Smooth muscle cell (in vitro differentiated cells): ENCODE measurements around the gene IFFO2. TPM values are rescaled to one million over a fixed set of nuclear protein-coding genes. Genes with fewer than 3 reads are reported as not detected.

Source experiments
- DNase-seq: peaks from one replicate; lab custom pipeline; 2025; ENCODE audit not compliant: unreplicated experiment; lab: John Stamatoyannopoulos, UW
- H2AFZ ChIP-seq: fragments of 200-600 bp; sonication (generic); 2 replicates; pipeline ENCODE4 v1.6.0; 2016; ENCODE audit warnings: antibody characterized with exemption, low read depth, mild to moderate bottlenecking
- H3F3A ChIP-seq: fragments of 200-600 bp; sonication (generic); 2 replicates; pipeline ENCODE4 v1.6.0; 2017; ENCODE audit warnings: antibody characterized with exemption, low read depth
- H3K27ac ChIP-seq: fragments of 200-600 bp; sonication (generic); 2 replicates; pipeline ENCODE4 v1.5.1; 2016; ENCODE audit warnings: low read depth, mild to moderate bottlenecking
- H3K27me3 ChIP-seq: fragments of 200-600 bp; sonication (generic); 2 replicates; pipeline ENCODE4 v1.6.1; 2016; ENCODE audit warnings: low read depth, mild to moderate bottlenecking
- H3K36me3 ChIP-seq: fragments of 200-600 bp; sonication (generic); 2 replicates; pipeline ENCODE4 v1.5.1; 2016; ENCODE audit warnings: low read depth
- H3K4me1 ChIP-seq: fragments of 200-600 bp; sonication (generic); 2 replicates; pipeline ENCODE4 v1.5.1; 2016; ENCODE audit warnings: low read depth
- H3K4me2 ChIP-seq: fragments of 200-600 bp; sonication (generic); 2 replicates; pipeline ENCODE4 v1.6.0; 2016; ENCODE audit warnings: mild to moderate bottlenecking
- H3K4me3 ChIP-seq: fragments of 200-600 bp; sonication (generic); 2 replicates; pipeline ENCODE4 v1.5.1; 2016; ENCODE audit warnings: mild to moderate bottlenecking
- H3K79me2 ChIP-seq: fragments of 200-600 bp; sonication (generic); 2 replicates; pipeline ENCODE4 v1.6.0; 2016; ENCODE audit warnings: low read depth, mild to moderate bottlenecking
- H3K9ac ChIP-seq: fragments of 200-600 bp; sonication (generic); 2 replicates; pipeline ENCODE4 v1.6.0; 2016; ENCODE audit warnings: low read depth
- H3K9me3 ChIP-seq: fragments of 200-600 bp; sonication (generic); replicated peaks from 2 replicates; pipeline ENCODE4 v1.5.1; 2016; ENCODE audit warnings: low read depth
- H4K20me1 ChIP-seq: fragments of 200-600 bp; sonication (generic); 2 replicates; pipeline ENCODE4 v1.6.0; 2016; ENCODE audit warnings: low read depth
- CTCF ChIP-seq: fragments of 200-600 bp; sonication (generic); IDR thresholded peaks from 2 replicates; pipeline ENCODE4 v1.5.1; 2017; ENCODE audit warnings: borderline replicate concordance, mild to moderate bottlenecking, antibody characterized with exemption; ENCODE audit not compliant: insufficient read depth, poor library complexity, severe bottlenecking
- whole genome bisulfite sequencing: methylation state at CpG from one replicate; pipeline ENCODE4 v1.1.7; 2016; ENCODE audit warnings: low lambda C conversion rate; 5-methylcytosine and 5-hydroxymethylcytosine counted together
- polyA plus RNA-seq: library from polyadenylated mRNA; unstranded; fragments of >200 nt; fragmentation: Nextera tagmentation; extraction: Ambion mirVana; gene quantifications from 2 replicates; pipeline ENCODE4 v1.2.1, GENCODE V29; 2016
- total RNA-seq: library from RNA; depleted of rRNA; stranded (reverse); fragments of >200 nt; gene quantifications from 2 replicates; pipeline ENCODE4 v1.2.3, GENCODE V29; 2014

IFFO2 gene
- total and polyA plus RNA-seq, 2 experiments from 2014 or later: 5.7 to 19.1 TPM

DNA sequence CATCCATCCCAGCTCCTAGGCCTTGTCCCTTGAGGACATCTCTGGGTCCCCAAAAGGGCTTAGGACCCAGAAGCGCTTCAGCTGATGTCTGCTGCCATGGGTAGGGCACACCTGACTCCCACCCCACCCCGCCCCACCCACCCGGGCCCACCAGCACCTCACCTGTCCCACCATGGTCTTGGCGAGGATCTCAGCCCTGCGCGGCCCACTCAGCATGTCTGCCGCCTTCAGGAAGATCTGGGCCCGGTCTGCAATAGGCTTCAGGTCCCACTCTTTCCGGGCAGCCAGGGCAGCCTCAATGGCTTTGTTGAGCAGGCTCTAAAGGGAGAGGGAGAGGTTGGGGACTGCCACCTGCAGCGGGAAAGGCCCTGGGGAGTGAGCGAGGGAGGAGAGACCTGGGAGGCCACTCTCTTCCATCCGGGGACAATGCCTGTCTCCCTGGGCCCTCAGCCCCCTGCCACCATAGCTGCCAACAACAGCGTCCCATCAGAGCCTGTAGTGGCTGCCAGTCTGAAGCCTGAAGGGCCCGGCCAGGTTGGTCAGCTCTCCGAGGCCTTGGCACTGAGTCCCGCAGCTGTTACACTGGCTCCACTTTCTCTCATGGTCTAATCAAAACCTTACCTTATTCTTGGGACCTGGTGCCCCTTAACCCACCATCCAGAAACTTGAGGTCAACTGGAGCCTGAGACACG, 71.0 kb downstream of the IFFO2 start:
- H2AFZ ChIP-seq: no peak overlapping the region
- H3K4me1 ChIP-seq: no peaks in the 10 kb centered on the region
- H3K9ac ChIP-seq: no peak overlapping the region
- H3K79me2 ChIP-seq: no peaks in the 10 kb centered on the region
- H3K4me3 ChIP-seq: no peak overlapping the region
- no peaks in the 10 kb centered on the region for H4K20me1 ChIP-seq
- H3K27ac ChIP-seq: no peak overlapping the region
- DNase-seq: no peak
- no peak for TF ChIP-seq CTCF
- no peaks in the 10 kb centered on the region for H3K36me3 ChIP-seq
- WGBS: 96% methylated on average over 15 of the region's 17 CpGs
- H3F3A ChIP-seq: no peaks in the 10 kb centered on the region
- H3K9me3 ChIP-seq: no peaks in the 10 kb centered on the region
- H3K4me2 ChIP-seq: no peak overlapping the region
- H3K27me3 ChIP-seq: no peaks in the 10 kb centered on the region

DNA sequence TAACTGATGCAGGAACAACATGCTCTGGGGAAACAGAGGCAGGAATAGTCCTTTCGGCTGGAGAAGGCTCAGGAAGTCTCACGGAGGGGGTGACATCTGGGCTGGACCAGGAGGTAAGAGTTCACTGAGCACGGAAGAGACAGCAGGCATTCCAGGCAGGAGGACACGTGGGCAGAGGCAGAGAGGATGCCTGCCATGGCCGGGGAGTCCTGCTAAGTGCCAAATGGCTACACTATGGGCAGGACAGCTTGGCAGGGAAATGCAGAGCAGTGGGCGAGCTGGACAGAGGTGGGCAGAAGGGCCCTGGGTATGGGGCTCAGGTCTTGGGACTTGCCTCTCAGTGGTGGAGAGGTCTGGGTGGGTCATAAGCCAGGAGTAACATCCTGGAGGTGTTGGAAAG, 71.7 kb downstream of the IFFO2 start:
- WGBS: 87% methylated on average over 6 of the region's 6 CpGs
- Histone ChIP-seq H3K27me3 (no peaks in the 10 kb centered on the region), H2AFZ (no peak overlapping the region), H3F3A (no peaks in the 10 kb centered on the region), H3K4me1 (no peaks in the 10 kb centered on the region), H3K4me3 (no peak overlapping the region), H3K36me3 (no peaks in the 10 kb centered on the region), H3K4me2 (no peak overlapping the region), H3K9me3 (no peaks in the 10 kb centered on the region), H3K79me2 (no peaks in the 10 kb centered on the region), H3K27ac (no peak overlapping the region), H4K20me1 (no peaks in the 10 kb centered on the region), H3K9ac (no peak overlapping the region)
- no peak for DNase-seq
- TF ChIP-seq CTCF: no peak

GRCh38 chr1:18884419-18884717, 72.1 kb downstream of the IFFO2 start:
- Histone ChIP-seq H3K4me2 (no peak overlapping the region), H4K20me1 (no peaks in the 10 kb centered on the region), H3K27ac (no peak overlapping the region), H3K79me2 (no peaks in the 10 kb centered on the region), H3K4me1 (no peaks in the 10 kb centered on the region), H3F3A (no peaks in the 10 kb centered on the region), H2AFZ (no peak overlapping the region), H3K27me3 (no peaks in the 10 kb centered on the region), H3K36me3 (no peaks in the 10 kb centered on the region), H3K4me3 (no peak overlapping the region), H3K9ac (no peak overlapping the region), H3K9me3 (no peaks in the 10 kb centered on the region)
- TF ChIP-seq CTCF: no peak
- DNase-seq: no peak
- WGBS: 64% methylated on average over 4 of the region's 4 CpGs

DNA sequence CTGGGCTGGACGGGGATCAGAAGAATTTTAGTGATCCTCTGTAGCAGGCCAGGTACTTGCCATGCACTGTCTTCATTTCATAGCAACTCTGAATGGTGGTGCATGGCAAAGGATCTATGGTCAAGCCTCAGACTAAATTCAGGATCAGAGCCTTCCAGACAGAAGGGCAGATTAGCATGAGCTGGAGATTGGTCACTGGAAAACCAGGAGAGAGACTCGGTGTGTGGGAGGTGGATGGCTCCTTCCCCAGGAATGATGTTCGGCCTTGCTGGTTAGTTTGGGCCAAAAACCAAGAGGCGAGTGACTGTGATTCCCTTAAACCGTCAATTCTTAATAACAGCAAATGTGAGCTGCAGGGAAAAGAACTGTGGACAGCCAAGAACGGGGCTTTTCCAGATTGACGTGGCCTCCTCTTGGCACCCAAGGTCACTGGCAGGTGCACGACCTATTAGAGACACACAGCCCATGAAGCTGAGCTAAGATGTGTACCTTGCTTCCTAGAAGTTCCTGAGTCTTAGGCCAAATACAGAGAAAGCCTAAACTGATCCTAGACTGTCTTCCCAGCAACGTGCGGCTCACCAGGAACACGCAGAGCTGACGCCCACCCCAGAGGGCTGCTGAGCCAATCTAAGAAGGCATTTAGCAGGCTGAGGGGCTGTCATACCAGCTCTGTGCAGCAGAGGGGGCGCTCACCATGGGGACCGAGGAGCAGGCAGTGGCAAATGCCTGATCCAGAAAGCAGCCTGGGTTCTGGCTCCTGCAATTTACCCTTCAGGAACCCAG, 72.6 kb downstream of the IFFO2 start:
- Histone ChIP-seq H3K9me3 (no peaks in the 10 kb centered on the region), H3F3A (no peaks in the 10 kb centered on the region), H3K4me1 (no peaks in the 10 kb centered on the region), H3K4me3 (no peak overlapping the region), H3K4me2 (no peak overlapping the region), H3K36me3 (no peaks in the 10 kb centered on the region), H3K79me2 (no peaks in the 10 kb centered on the region), H3K27ac (no peak overlapping the region), H3K9ac (no peak overlapping the region), H3K27me3 (no peaks in the 10 kb centered on the region), H2AFZ (no peak overlapping the region), H4K20me1 (no peaks in the 10 kb centered on the region)
- 61% methylated on average over 14 of the region's 14 CpGs for WGBS
- peak; percentile 33 for DNase-seq
- peak; percentile 76 for TF ChIP-seq CTCF
